Lung (tissue), 12 donors: Measurements from ENCODE around the gene TIFAB. TPM values are rescaled to one million over a fixed set of nuclear protein-coding genes. Genes with fewer than 3 reads are reported as not detected.

ENCODE experiments used
- ATAC-seq: fragments of 200-7000 bp; cut with Tn5 transposase; one replicate; pipeline ENCODE4 v1.9.1; 2020; ENCODE audit warnings: moderate number of reproducible peaks; ENCODE audit not compliant: insufficient read depth, low FRiP score
- DNase-seq, 3 donors: peaks; one replicate each; pipeline ENCODE4 v3.0.0-alpha.2; 2013 to 2017
- H3K27ac ChIP-seq, 2 donors: one replicate each; pipeline ENCODE4 v1.5.1; 2013; ENCODE audit warnings: mild to moderate bottlenecking in 2 of 2, moderate library complexity in 2 of 2, control low read depth in 1 of 2, inconsistent platforms in 1 of 2, low read depth in 1 of 2, low read length in 1 of 2
- H3K27me3 ChIP-seq, 3 donors: one replicate each; pipeline ENCODE4 v1.5.1; 2013; ENCODE audit warnings: low read length in 2 of 3; ENCODE audit not compliant: control insufficient read depth in 3 of 3, insufficient read depth in 3 of 3
- H3K36me3 ChIP-seq, 4 donors: one replicate each; pipeline ENCODE4 v1.5.1; 2013; ENCODE audit warnings: low read length in 4 of 4, mild to moderate bottlenecking in 1 of 4, moderate library complexity in 1 of 4; ENCODE audit not compliant: control insufficient read depth in 4 of 4, insufficient read depth in 4 of 4
- H3K4me1 ChIP-seq, 5 donors: one replicate each; pipeline ENCODE4 v1.5.1; 2013; ENCODE audit warnings: low read length in 5 of 5, mild to moderate bottlenecking in 2 of 5, moderate library complexity in 1 of 5; ENCODE audit not compliant: control insufficient read depth in 5 of 5, insufficient read depth in 5 of 5
- H3K4me3 ChIP-seq: one replicate; pipeline ENCODE4 v1.5.1; 2013; ENCODE audit warnings: mild to moderate bottlenecking, control low read depth, moderate library complexity
- H3K9ac ChIP-seq, 2 donors: one replicate each; pipeline ENCODE4 v1.5.1; 2013; ENCODE audit warnings: low read length in 2 of 2, control low read depth in 1 of 2; ENCODE audit not compliant: insufficient read depth in 1 of 2
- H3K9me3 ChIP-seq, 4 donors: one replicate each; pipeline ENCODE4 v1.5.1; 2013; ENCODE audit warnings: low read length in 3 of 4, mild to moderate bottlenecking in 1 of 4, moderate library complexity in 1 of 4; ENCODE audit not compliant: control insufficient read depth in 4 of 4, insufficient read depth in 3 of 4
- WGBS, 2 donors: extraction: QIAGEN DNeasy Blood & Tissue Kit; methylation state at CpG; one replicate each; pipeline ENCODE4 v1.1.7; 2013; 5-methylcytosine and 5-hydroxymethylcytosine counted together
- polyA plus RNA-seq, 2 donors: library from polyadenylated mRNA; stranded (reverse); fragments of 200-250 nt; gene quantifications; one replicate each; pipeline ENCODE4 v1.2.1, GENCODE V29; 2013
- total RNA-seq, 2 donors: library from RNA; depleted of rRNA in 1 of 2; stranded (reverse); fragments of >200 nt in 1 of 2; gene quantifications; one replicate each; pipeline ENCODE4 v1.2.1, GENCODE V29; 2014 to 2021
- TF ChIP-seq, protein P1 (sequence below): IDR thresholded peaks from 2 replicates; pipeline ENCODE4 v1.5.1; 2012; ENCODE audit warnings: mild to moderate bottlenecking; ENCODE audit errors: control extremely low read depth, extremely low read depth
- donor health status: control.
- donor health status: control.
- donor health status: Bipolar disorder and iron deficiency.
- donor health status: healthy.
- donor health status: DM: yes; HTN: yes; CAD: no.

TIFAB gene
- total and polyA plus RNA-seq, 4 donors = 0.15 to 0.88 (median 0.35) TPM

GRCh38 chr5:135483254-135483653, 31.1 kb upstream of the TIFAB start:
- Histone ChIP-seq H3K9me3 (peaks cover 0 to 4% (median 0%) of the 10 kb centered on the region in 4 donors), H3K27me3 (peaks cover 0 to 23% (median 16%) of the 10 kb centered on the region in 3 donors), H3K4me3 (no peak overlapping the region), H3K9ac (no peak overlapping the region), H3K27ac (no peak overlapping the region), H3K36me3 (no peaks in the 10 kb centered on the region), H3K4me1 (peaks cover 0 to 16% (median 0%) of the 10 kb centered on the region in 5 donors)
- ATAC-seq (no peak), DNase-seq (no peak)
- 79 to 84% methylated on average over 1 of the region's 1 CpG for WGBS, 2 donors
- TF ChIP-seq, protein P1, sequence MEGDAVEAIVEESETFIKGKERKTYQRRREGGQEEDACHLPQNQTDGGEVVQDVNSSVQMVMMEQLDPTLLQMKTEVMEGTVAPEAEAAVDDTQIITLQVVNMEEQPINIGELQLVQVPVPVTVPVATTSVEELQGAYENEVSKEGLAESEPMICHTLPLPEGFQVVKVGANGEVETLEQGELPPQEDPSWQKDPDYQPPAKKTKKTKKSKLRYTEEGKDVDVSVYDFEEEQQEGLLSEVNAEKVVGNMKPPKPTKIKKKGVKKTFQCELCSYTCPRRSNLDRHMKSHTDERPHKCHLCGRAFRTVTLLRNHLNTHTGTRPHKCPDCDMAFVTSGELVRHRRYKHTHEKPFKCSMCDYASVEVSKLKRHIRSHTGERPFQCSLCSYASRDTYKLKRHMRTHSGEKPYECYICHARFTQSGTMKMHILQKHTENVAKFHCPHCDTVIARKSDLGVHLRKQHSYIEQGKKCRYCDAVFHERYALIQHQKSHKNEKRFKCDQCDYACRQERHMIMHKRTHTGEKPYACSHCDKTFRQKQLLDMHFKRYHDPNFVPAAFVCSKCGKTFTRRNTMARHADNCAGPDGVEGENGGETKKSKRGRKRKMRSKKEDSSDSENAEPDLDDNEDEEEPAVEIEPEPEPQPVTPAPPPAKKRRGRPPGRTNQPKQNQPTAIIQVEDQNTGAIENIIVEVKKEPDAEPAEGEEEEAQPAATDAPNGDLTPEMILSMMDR = no peak

GRCh38 chr5:135482381-135482933, 30.3 kb upstream of the TIFAB start:
- H3K36me3 ChIP-seq = no peaks in the 10 kb centered on the region
- 38 to 58% methylated on average over 9 of the region's 9 CpGs for WGBS, 2 donors
- no peak overlapping the region for H3K4me3 ChIP-seq
- no peak overlapping the region for H3K9ac ChIP-seq
- DNase-seq (no peak), ATAC-seq (no peak)
- peaks cover 0 to 4% (median 0%) of the 10 kb centered on the region in 4 donors for H3K9me3 ChIP-seq
- peaks cover 0 to 16% (median 0%) of the 10 kb centered on the region in 5 donors for H3K4me1 ChIP-seq
- TF ChIP-seq, protein P1 = no peak
- H3K27ac ChIP-seq = no peak overlapping the region
- peaks cover 0 to 15% (median 8%) of the 10 kb centered on the region in 3 donors for H3K27me3 ChIP-seq

DNA sequence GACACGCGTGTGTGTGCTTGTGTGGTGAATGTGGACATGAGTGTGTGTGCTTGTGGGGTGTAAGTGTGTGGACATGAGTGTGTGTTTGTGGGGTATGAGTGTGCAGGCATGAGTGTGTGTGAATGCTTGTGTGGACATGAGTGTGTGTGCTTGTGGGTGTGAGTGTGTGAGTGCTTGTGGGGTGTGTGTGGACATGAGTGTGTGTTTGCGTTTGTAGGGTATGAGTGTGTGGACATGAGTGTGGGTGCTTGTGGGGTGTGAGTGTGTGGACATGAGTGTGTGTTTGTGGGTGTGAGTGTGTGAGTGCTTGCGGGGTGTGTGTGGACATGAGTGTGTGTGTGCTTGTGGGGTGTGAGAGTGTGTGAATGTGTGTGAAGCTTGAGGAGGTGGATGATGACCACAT, 29.8 kb upstream of the TIFAB start:
- Histone ChIP-seq H3K4me1 (peaks cover 0 to 15% (median 0%) of the 10 kb centered on the region in 5 donors), H3K27ac (no peak overlapping the region), H3K4me3 (no peak overlapping the region), H3K9me3 (peaks cover 0 to 4% (median 0%) of the 10 kb centered on the region in 4 donors), H3K36me3 (no peaks in the 10 kb centered on the region), H3K9ac (no peak overlapping the region), H3K27me3 (peaks cover 0 to 10% (median 8%) of the 10 kb centered on the region in 3 donors)
- TF ChIP-seq, protein P1 = no peak
- DNase-seq (no peak), ATAC-seq (no peak)
- WGBS, 2 donors = 91 to 97% methylated on average over 4 of the region's 4 CpGs
